Neuronal stem cell (in vitro differentiated cells): ENCODE measurements around the gene C2orf78.

Experiments
- DNase-seq: peaks from one replicate; pipeline ENCODE4 v3.0.0-alpha.2; 2013; ENCODE audit warnings: low spot score
- H2AFZ ChIP-seq: one replicate; pipeline ENCODE4 v1.6.1; 2013; ENCODE audit warnings: mild to moderate bottlenecking, low read length, inconsistent platforms
- H2AK5ac ChIP-seq: 2 replicates; pipeline ENCODE4 v1.6.1; 2013; ENCODE audit warnings: low read depth, mild to moderate bottlenecking, inconsistent platforms, low read length, moderate library complexity, mixed read lengths
- H2BK120ac ChIP-seq: 2 replicates; pipeline ENCODE4 v1.6.1; 2013; ENCODE audit warnings: low read depth, mild to moderate bottlenecking, inconsistent platforms, low read length, moderate library complexity, mixed read lengths
- H2BK12ac ChIP-seq: one replicate; pipeline ENCODE4 v1.6.1; 2013; ENCODE audit warnings: low read length, inconsistent platforms
- H2BK15ac ChIP-seq: 2 replicates; pipeline ENCODE4 v1.6.1; 2013; ENCODE audit warnings: mild to moderate bottlenecking, low read length, inconsistent platforms, mixed read lengths
- H2BK5ac ChIP-seq: one replicate; pipeline ENCODE4 v1.6.1; 2013; ENCODE audit warnings: inconsistent platforms, mild to moderate bottlenecking, low read length, moderate library complexity
- H3K14ac ChIP-seq: one replicate; pipeline ENCODE4 v1.6.1; 2013; ENCODE audit warnings: low read length, inconsistent platforms
- H3K18ac ChIP-seq: 2 replicates; pipeline ENCODE4 v1.6.1; 2013; ENCODE audit warnings: low read length, inconsistent platforms
- H3K23ac ChIP-seq: 2 replicates; pipeline ENCODE4 v1.6.1; 2013; ENCODE audit warnings: low read depth, mild to moderate bottlenecking, mixed read lengths, low read length, inconsistent platforms; ENCODE audit not compliant: poor library complexity
- H3K27ac ChIP-seq: replicated peaks from 3 replicates; pipeline ENCODE4 v1.5.1; 2013; ENCODE audit warnings: low read length, inconsistent platforms
- H3K27me3 ChIP-seq, 3 experiments: 2 replicates each; pipeline ENCODE4 v1.6.1; 2013; ENCODE audit warnings: low read length in 3 of 3, mild to moderate bottlenecking in 2 of 3, inconsistent platforms in 1 of 3, low read depth in 1 of 3, mixed read lengths in 1 of 3, moderate library complexity in 1 of 3; ENCODE audit not compliant: control insufficient read depth in 3 of 3, insufficient read depth in 3 of 3
- H3K36me3 ChIP-seq, 2 donors: replicated peaks in 1 of 2; 2 replicates each; pipeline ENCODE4 v1.6.1; 2013; ENCODE audit warnings: low read length in 2 of 2; ENCODE audit not compliant: control insufficient read depth in 2 of 2, insufficient read depth in 2 of 2
- H3K4ac ChIP-seq: 2 replicates; pipeline ENCODE4 v1.6.1; 2013; ENCODE audit warnings: inconsistent platforms, mild to moderate bottlenecking, low read length, moderate library complexity
- H3K4me1 ChIP-seq, 2 donors: 1 replicate in 1 of 2; 2 replicates in 1 of 2; pipeline ENCODE4 v1.6.1; 2013; ENCODE audit warnings: low read length in 2 of 2, low read depth in 1 of 2; ENCODE audit not compliant: control insufficient read depth in 2 of 2, insufficient read depth in 1 of 2
- H3K4me2 ChIP-seq: one replicate; pipeline ENCODE4 v1.6.1; 2013; ENCODE audit warnings: mild to moderate bottlenecking, low read length, inconsistent platforms; ENCODE audit not compliant: insufficient read depth, poor library complexity, severe bottlenecking
- H3K4me3 ChIP-seq, 2 donors: 2 replicates each; pipeline ENCODE4 v1.5.1; 2013; ENCODE audit warnings: low read length in 2 of 2, mild to moderate bottlenecking in 2 of 2, inconsistent platforms in 1 of 2, moderate library complexity in 1 of 2
- H3K79me1 ChIP-seq: one replicate; pipeline ENCODE4 v1.6.1; 2013; ENCODE audit warnings: low read depth, mild to moderate bottlenecking, inconsistent platforms, low read length, moderate library complexity
- H3K9ac ChIP-seq: one replicate; pipeline ENCODE4 v1.6.1; 2013; ENCODE audit warnings: mild to moderate bottlenecking, low read depth, low read length, inconsistent platforms; ENCODE audit not compliant: poor library complexity
- H3K9me3 ChIP-seq, 2 donors: replicated peaks in 1 of 2; 2 replicates each; pipeline versions ENCODE3 to v1.6.1; 2013; ENCODE audit warnings: low read length in 2 of 2, mild to moderate bottlenecking in 2 of 2, inconsistent platforms in 1 of 2, low read depth in 1 of 2, mixed read lengths in 1 of 2, moderate library complexity in 1 of 2; ENCODE audit not compliant: control insufficient read depth in 2 of 2, insufficient read depth in 1 of 2
- H4K8ac ChIP-seq: one replicate; pipeline ENCODE4 v1.6.1; 2013; ENCODE audit warnings: low read depth, mild to moderate bottlenecking, inconsistent platforms, low read length, moderate library complexity
- H4K91ac ChIP-seq: one replicate; pipeline ENCODE4 v1.6.1; 2013; ENCODE audit warnings: low read length, low read depth, mild to moderate bottlenecking, inconsistent platforms; ENCODE audit not compliant: poor library complexity
- WGBS, 2 donors: extraction: QIAGEN DNeasy Blood & Tissue Kit; methylation state at CpG; one replicate each; pipeline ENCODE4 v1.1.7; 2013; ENCODE audit warnings: missing lambda C conversion rate in 2 of 2, mixed read lengths in 1 of 2; ENCODE audit not compliant: insufficient read length in 2 of 2, insufficient replicate concordance in 1 of 2; ENCODE audit errors: extremely low coverage in 2 of 2; 5-methylcytosine and 5-hydroxymethylcytosine counted together

The C2orf78 gene

DNA sequence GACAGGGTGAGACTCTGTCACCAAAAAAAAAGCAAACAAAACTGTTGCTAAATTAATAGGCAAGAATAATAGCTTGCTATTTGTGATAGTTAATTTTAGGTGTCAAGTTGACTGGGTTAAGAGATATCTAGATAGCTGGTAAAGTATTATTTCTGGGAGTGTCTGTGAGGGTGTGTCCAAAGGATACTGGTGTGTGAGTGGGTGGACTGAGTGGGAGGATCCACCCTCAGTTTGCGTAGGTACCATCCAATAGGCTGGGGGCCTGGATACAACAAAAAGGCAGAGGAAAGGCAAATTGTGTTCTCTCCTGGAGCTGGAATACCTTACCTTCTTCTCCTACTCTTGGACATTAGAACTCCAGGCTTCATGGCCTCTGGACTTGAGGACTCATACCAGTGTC is 19.0 kb upstream of the C2orf78 start:
- no peak overlapping the region for H4K91ac ChIP-seq
- no peaks in the 10 kb centered on the region for H3K27me3 ChIP-seq
- WGBS, 2 donors, result no CpG with 5 or more reads among the region's 1 CpG
- no peak overlapping the region for H3K23ac ChIP-seq
- no peak overlapping the region for H3K4me2 ChIP-seq
- DNase-seq, result no peak
- H3K36me3 ChIP-seq, result peaks cover 12 to 91% of the 10 kb centered on the region in 2 donors
- no peaks in the 10 kb centered on the region for H3K4me1 ChIP-seq
- no peak overlapping the region for H2BK15ac ChIP-seq
- H3K79me1 ChIP-seq, result no peaks in the 10 kb centered on the region
- no peak overlapping the region for H2AK5ac ChIP-seq
- no peak overlapping the region for H3K27ac ChIP-seq
- H2BK12ac ChIP-seq, result no peak overlapping the region
- no peak overlapping the region for H2AFZ ChIP-seq
- no peak overlapping the region for H3K18ac ChIP-seq
- no peak overlapping the region for H3K9ac ChIP-seq
- no peak overlapping the region for H3K4me3 ChIP-seq
- H3K9me3 ChIP-seq, result no peaks in the 10 kb centered on the region
- H3K14ac ChIP-seq, result no peak overlapping the region
- no peak overlapping the region for H2BK120ac ChIP-seq
- H4K8ac ChIP-seq, result no peak overlapping the region
- no peak overlapping the region for H2BK5ac ChIP-seq
- no peak overlapping the region for H3K4ac ChIP-seq

DNA sequence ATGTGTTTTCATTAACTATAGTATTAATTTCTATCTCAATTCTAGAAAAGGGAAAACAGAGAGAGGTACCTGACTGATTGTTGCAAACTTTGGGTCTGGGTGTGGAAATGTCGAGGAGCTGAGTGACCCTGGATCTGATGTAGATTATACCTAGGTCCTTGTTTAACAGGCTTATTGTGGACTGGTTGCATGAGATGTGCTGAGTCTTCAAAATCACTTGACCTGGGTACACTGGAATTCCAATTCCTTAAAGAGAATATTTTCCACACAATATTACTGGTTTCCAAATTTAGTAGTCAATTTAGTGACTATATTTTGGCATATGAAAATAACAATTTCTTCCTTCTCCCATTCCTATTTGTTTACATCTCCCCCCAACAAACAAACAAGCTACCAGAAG is 17.6 kb upstream of the C2orf78 start:
- Histone ChIP-seq H2BK12ac (no peak overlapping the region), H4K8ac (no peak overlapping the region), H2AK5ac (no peak overlapping the region), H3K27me3 (no peaks in the 10 kb centered on the region), H3K27ac (no peak overlapping the region), H3K4me3 (no peak overlapping the region), H2AFZ (no peak overlapping the region), H2BK5ac (no peak overlapping the region), H3K4me2 (no peak overlapping the region), H4K91ac (no peak overlapping the region), H3K18ac (no peak overlapping the region), H3K36me3 (peaks cover 11 to 85% of the 10 kb centered on the region in 2 donors), H3K23ac (no peak overlapping the region), H3K14ac (no peak overlapping the region), H3K79me1 (no peaks in the 10 kb centered on the region), H2BK120ac (no peak overlapping the region), H3K9me3 (no peaks in the 10 kb centered on the region), H3K4ac (no peak overlapping the region), H2BK15ac (no peak overlapping the region), H3K9ac (no peak overlapping the region), H3K4me1 (no peaks in the 10 kb centered on the region)
- no peak for DNase-seq
- no CpG with 5 or more reads among the region's 1 CpG for WGBS, 2 donors

DNA sequence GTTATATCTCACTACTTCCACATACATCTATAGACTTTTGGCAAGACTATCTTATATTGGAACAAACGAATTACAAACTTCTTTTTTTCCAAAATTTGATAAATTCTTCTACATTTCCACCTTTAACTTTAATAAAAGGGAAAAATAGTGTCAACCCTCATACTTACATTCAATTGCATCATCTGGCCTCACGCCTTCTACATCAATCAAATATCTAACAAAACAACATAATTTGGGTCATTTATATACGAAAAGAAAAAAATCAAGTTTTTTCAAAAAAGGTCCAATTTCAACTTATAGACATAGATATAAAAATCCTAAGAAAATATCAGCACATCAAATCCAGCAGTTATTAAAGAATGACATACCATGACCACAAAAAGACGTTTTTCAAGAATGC is 17.0 kb upstream of the C2orf78 start:
- Histone ChIP-seq H3K27ac (no peak overlapping the region), H3K4ac (no peak overlapping the region), H3K79me1 (no peaks in the 10 kb centered on the region), H3K9ac (no peak overlapping the region), H2BK5ac (no peak overlapping the region), H3K14ac (no peak overlapping the region), H3K4me3 (no peak overlapping the region), H2BK120ac (no peak overlapping the region), H3K9me3 (no peaks in the 10 kb centered on the region), H2BK12ac (no peak overlapping the region), H3K27me3 (no peaks in the 10 kb centered on the region), H2BK15ac (no peak overlapping the region), H3K23ac (no peak overlapping the region), H3K4me2 (no peak overlapping the region), H2AK5ac (no peak overlapping the region), H4K8ac (no peak overlapping the region), H3K18ac (no peak overlapping the region), H3K4me1 (no peaks in the 10 kb centered on the region), H3K36me3 (peaks cover 11 to 79% of the 10 kb centered on the region in 2 donors), H4K91ac (no peak overlapping the region), H2AFZ (no peak overlapping the region)
- no peak for DNase-seq
- WGBS, 2 donors, result 100% methylated on average over 1 of the region's 4 CpGs; no CpG with 5 or more reads in 1 of the 2 donors

DNA sequence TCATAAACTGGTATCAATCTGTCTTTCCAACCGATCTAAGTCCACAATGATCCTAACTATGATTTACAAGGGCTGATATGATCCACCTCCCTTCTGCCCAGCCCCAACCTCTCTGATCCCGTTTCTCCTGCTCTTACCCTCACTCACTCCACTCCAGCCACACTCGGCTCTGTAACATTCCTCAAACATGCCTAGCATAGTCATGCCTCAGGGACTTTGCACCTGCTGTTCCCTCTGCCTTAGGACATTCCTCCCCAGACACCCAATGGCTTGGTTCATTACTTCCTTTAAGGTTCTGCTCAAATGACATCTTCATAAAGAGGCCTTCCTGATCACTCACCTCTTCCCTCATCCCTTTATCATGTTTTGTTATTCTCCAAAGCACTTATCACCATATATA is 13.3 kb upstream of the C2orf78 start:
- no peak overlapping the region for H3K14ac ChIP-seq
- no peak overlapping the region for H2BK12ac ChIP-seq
- H3K27me3 ChIP-seq, result no peaks in the 10 kb centered on the region
- no peaks in the 10 kb centered on the region for H3K9me3 ChIP-seq
- no peak overlapping the region for H3K27ac ChIP-seq
- no peak overlapping the region for H2BK120ac ChIP-seq
- no peak overlapping the region for H3K4ac ChIP-seq
- no peak overlapping the region for H3K4me3 ChIP-seq
- no peak overlapping the region for H4K8ac ChIP-seq
- DNase-seq, result no peak
- no peak overlapping the region for H3K23ac ChIP-seq
- H3K4me1 ChIP-seq, result no peaks in the 10 kb centered on the region
- H3K4me2 ChIP-seq, result no peak overlapping the region
- H3K36me3 ChIP-seq, result peaks cover 9 to 81% of the 10 kb centered on the region in 2 donors
- H2AK5ac ChIP-seq, result no peak overlapping the region
- H3K18ac ChIP-seq, result no peak overlapping the region
- H2BK15ac ChIP-seq, result no peak overlapping the region
- WGBS, 2 donors, result no CpG with 5 or more reads among the region's 3 CpGs
- no peak overlapping the region for H2BK5ac ChIP-seq
- H2AFZ ChIP-seq, result no peak overlapping the region
- no peaks in the 10 kb centered on the region for H3K79me1 ChIP-seq
- no peak overlapping the region for H4K91ac ChIP-seq
- no peak overlapping the region for H3K9ac ChIP-seq
